Measurements from ENCODE around the gene ALG1L2. TPM values are rescaled to one million over a fixed set of nuclear protein-coding genes. Genes with fewer than 3 reads are reported as not detected.
A peak's percentile ranks its signal among the peaks of the same experiment; 100 is the strongest.
"Not testable (repeated sequence)": the region's sequence is repeated elsewhere in the genome, so short reads cannot be mapped to it uniquely, and the experiment has no call there.

ALG1L2 gene
- total RNA-seq, 4 donors from 2014 or later, result 1.3 TPM; not detected in 3

DNA sequence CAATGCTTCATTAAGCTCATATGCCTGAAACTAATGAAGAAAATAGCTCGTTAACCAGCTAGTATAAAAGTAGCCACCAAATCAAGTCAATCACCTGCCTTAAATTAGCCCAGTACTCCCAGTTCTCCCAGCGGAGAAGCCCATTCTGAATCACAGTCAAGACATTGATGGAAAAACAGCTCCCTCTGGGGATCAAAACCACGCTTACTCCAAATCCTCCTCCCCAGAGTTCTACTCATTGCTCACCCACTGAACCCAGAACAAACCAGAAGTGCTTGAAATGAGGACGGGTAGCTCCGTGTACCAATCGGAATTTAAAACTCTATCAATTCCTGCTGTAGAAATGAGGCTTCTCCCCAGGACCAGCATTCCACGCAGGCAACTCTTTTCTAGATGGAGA, 54.7 kb downstream of the ALG1L2 start:
- 78% methylated on average over 7 of the region's 7 CpGs for WGBS
- intact Hi-C loops (cut with DNase I), result not testable (repeated sequence)

DNA sequence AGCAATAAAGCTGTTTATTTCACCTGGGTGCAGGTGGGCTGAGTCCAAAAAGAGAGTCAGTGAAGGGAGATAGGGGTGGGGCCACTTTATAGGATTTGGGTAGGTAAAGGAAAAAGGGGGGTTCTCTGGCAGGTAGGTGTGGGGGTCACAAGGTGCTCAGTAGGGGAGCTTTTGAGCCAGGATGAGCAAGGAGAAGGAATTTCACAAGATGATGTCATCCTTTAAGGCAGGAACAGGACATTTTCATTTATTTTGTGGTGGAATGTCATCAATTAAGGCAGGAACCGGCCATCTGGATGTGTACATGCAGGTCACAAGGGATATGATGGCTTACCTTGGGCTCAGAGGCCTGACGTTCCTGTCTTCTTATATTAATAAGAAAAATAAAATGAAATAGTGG, 56.1 kb downstream of the ALG1L2 start:
- H3K27me3 ChIP-seq; intact Hi-C loops (cut with DNase I); H3K27ac ChIP-seq (replicated peaks in 1 of 4); H3K4me3 ChIP-seq; DNase-seq (ENCODE audit: extremely low spot score); H3K9me3 ChIP-seq; H3K36me3 ChIP-seq: not testable (repeated sequence)
- 92% methylated on average over 2 of the region's 2 CpGs for WGBS
- H3K4me1 ChIP-seq, result peaks cover 0 to 15% (median 8%) of the 10 kb centered on the region in 4 donors

More for the DNA sequence above, 54.7 kb downstream of the ALG1L2 start:
- not testable (repeated sequence) for H3K36me3 ChIP-seq; H3K27ac ChIP-seq (replicated peaks in 1 of 4); H3K9me3 ChIP-seq; H3K27me3 ChIP-seq; DNase-seq (ENCODE audit: extremely low spot score); H3K4me3 ChIP-seq
- H3K4me1 ChIP-seq, result peaks cover 0 to 10% (median 6%) of the 10 kb centered on the region in 4 donors

DNA sequence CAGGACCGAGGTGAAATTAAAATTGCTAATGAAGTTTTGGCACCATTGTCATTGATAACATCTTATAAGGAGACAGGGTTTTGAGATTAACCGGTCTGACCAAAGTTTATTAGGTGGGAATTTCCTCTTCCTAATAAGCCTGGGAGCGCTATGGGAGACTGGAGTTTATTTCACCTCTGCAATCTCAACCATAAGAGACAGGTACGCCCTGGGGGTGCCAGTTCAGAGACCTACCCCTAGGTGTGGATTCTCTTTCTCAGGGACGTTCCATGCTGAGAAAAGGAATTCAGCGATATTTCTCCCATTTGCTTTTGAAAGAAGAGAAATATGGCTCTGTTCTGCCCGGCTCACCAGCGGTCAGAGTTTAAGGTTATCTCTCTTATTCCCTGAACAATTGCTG, 57.4 kb downstream of the ALG1L2 start:
- H3K9me3 ChIP-seq; H3K27me3 ChIP-seq; DNase-seq (ENCODE audit: extremely low spot score); H3K4me3 ChIP-seq; H3K27ac ChIP-seq (replicated peaks in 1 of 4); H3K36me3 ChIP-seq; intact Hi-C loops (cut with DNase I): not testable (repeated sequence)
- H3K4me1 ChIP-seq, result peaks cover 0 to 15% (median 8%) of the 10 kb centered on the region in 4 donors
- 83% methylated on average over 7 of the region's 8 CpGs for WGBS

DNA sequence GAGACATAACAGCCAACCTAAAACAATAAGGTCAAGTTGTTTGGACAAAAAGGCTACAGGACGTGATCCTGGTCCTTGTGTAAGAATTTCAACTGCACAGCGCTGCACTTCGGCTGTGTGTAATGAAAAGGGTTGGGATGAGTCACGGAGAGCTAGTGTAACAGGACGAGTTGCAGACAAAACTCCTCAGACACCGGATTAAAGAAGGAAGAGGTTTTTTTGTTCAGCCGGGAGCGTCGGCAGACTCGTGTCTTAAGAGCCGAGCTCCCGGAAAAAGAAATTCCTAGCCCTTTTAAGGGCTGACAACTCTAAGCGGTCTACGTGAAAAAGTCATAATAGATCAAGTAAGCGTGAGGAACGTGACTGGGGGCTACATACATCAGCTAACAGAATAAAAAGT, 59.1 kb downstream of the ALG1L2 start:
- DNase-seq (ENCODE audit: extremely low spot score); H3K36me3 ChIP-seq; intact Hi-C loops (cut with DNase I); H3K27me3 ChIP-seq; H3K9me3 ChIP-seq: not testable (repeated sequence)
- Histone ChIP-seq H3K27ac (replicated peaks in 1 of 4) (peak overlapping the region; percentile 66 to 75 (median 72)), H3K4me3 (peak overlapping the region in 3 of 4 donors; percentile 4 to 13 (median 12)), H3K4me1 (peaks cover 0 to 15% (median 8%) of the 10 kb centered on the region in 4 donors)
- WGBS, result 17% methylated on average over 16 of the region's 16 CpGs
- peak; percentile 8 to 14 for TF ChIP-seq POLR2AphosphoS5 (IDR thresholded peaks at IDR 0.05)

DNA sequence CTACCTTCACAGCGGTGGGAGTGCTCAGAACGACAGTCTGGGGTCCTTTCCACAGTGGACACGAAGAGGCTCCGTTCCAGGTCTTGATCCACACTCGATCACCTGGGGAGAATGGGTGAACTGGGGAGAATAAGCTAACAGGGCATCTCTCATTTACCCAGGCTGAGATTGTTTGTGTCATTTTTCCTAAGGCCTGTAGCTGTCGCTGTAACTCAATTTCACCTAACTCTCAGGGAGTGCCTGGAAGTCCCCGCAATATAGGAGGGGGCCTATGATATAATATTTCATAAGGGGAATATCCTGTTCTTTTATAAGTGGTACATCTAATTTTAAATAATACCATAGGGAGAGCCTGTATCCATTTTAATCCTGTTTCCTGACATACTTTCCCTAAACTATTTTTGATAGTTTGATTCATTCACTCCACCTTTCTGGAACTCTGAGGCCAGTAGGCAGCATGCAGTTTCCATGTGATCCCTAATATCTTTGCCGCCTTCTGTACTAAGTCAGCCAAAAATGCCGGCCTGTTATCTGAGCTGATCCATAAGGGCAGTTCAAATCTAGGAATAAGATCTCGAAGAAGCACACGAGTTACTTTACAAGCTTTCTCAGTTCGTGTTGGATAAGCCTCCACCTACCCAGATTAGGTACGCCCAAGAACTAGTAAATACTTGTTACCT, 62.2 kb downstream of the ALG1L2 start:
- H3K9me3 ChIP-seq; intact Hi-C loops (cut with DNase I); H3K27ac ChIP-seq (replicated peaks in 1 of 4); H3K27me3 ChIP-seq; H3K4me3 ChIP-seq; H3K36me3 ChIP-seq; DNase-seq (ENCODE audit: extremely low spot score): not testable (repeated sequence)
- WGBS, result 87% methylated on average over 9 of the region's 13 CpGs
- TF ChIP-seq, protein P1, sequence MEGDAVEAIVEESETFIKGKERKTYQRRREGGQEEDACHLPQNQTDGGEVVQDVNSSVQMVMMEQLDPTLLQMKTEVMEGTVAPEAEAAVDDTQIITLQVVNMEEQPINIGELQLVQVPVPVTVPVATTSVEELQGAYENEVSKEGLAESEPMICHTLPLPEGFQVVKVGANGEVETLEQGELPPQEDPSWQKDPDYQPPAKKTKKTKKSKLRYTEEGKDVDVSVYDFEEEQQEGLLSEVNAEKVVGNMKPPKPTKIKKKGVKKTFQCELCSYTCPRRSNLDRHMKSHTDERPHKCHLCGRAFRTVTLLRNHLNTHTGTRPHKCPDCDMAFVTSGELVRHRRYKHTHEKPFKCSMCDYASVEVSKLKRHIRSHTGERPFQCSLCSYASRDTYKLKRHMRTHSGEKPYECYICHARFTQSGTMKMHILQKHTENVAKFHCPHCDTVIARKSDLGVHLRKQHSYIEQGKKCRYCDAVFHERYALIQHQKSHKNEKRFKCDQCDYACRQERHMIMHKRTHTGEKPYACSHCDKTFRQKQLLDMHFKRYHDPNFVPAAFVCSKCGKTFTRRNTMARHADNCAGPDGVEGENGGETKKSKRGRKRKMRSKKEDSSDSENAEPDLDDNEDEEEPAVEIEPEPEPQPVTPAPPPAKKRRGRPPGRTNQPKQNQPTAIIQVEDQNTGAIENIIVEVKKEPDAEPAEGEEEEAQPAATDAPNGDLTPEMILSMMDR (IDR thresholded peaks at IDR 0.05), result peak in 1 of 3 experiments; percentile 31
- peaks cover 0 to 15% (median 8%) of the 10 kb centered on the region in 4 donors for H3K4me1 ChIP-seq

DNA sequence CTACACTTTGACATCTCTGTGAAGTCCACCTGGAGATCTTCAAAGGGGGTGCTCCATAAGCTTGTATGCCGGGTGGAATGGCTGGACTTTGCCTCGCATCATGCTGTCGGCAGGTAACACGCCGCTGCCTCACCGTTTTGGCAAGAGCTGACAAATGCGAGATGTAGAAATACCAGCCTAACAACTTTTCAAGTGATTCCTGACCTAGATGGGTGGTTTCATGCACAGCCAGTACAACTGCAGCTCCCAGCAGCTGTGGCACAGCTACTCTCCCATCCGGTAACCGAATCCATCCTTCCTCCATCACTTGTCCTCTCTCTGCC, 62.7 kb downstream of the ALG1L2 start:
- H3K9me3 ChIP-seq; DNase-seq (ENCODE audit: extremely low spot score); H3K4me3 ChIP-seq; intact Hi-C loops (cut with DNase I); H3K27me3 ChIP-seq; H3K36me3 ChIP-seq; H3K27ac ChIP-seq (replicated peaks in 1 of 4): not testable (repeated sequence)
- H3K4me1 ChIP-seq, result peaks cover 0 to 15% (median 8%) of the 10 kb centered on the region in 4 donors
- WGBS, result 87% methylated on average over 4 of the region's 9 CpGs

DNA sequence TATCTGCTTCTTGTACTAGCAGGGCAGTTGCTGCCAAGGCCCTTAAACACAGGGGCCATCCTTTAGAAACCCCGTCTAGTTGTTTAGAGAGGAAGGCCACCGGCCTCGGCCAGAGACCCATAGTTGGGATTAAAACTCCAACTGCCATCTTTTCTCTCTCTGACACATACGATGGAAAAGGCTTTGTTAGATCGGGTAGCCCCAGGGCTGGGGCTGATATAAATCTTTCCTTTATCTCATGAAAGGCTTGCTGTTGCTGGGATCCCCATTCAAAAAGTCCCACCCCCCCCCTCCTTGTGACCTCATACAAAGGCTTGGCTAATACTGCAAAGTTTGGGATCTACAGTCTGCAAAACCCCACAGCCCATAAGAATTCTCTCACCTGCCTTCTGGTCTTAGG, 63.8 kb downstream of the ALG1L2 start:
- H3K9me3 ChIP-seq; DNase-seq (ENCODE audit: extremely low spot score); H3K36me3 ChIP-seq; H3K4me3 ChIP-seq; H3K27me3 ChIP-seq; H3K27ac ChIP-seq (replicated peaks in 1 of 4); intact Hi-C loops (cut with DNase I): not testable (repeated sequence)
- peaks cover 0 to 14% (median 8%) of the 10 kb centered on the region in 4 donors for H3K4me1 ChIP-seq
- 96% methylated on average over 5 of the region's 5 CpGs for WGBS

DNA sequence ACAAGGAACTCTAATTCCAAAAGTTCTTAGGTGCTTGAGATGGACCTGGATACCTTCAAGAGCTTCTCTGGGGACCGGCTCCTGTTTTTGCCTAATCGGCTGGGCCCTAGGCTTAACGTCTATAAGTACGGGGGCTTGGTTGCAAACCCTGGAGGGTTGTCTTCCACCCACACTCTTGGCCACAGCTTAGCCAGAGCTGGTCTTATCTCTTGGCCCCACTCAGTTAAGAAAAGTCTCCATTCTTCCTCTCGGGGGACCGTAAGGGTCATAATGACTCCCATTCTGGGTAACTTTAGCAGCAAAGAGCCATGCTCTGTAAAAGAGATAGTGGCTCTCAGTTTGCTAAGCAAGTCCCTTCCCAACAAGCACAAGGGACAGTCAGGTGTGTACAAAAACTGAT, 64.8 kb downstream of the ALG1L2 start:
- WGBS, result 62% methylated on average over 2 of the region's 6 CpGs

More for the DNA sequence above, 64.8 kb downstream of the ALG1L2 start:
- H3K4me3 ChIP-seq; H3K27ac ChIP-seq (replicated peaks in 1 of 4); DNase-seq (ENCODE audit: extremely low spot score); H3K27me3 ChIP-seq; H3K4me1 ChIP-seq; intact Hi-C loops (cut with DNase I); H3K36me3 ChIP-seq; H3K9me3 ChIP-seq: not testable (repeated sequence)

Other genes with a start within 250 kb of the ALG1L2 start
- gene TMCC1, start 188.1 kb upstream of the ALG1L2 start, total RNA-seq, result 10 to 100 TPM; 24.5 to 36.2 (median 28.9) TPM
- under 1 TPM in 1 of 4 donors, not detected in 3; 0.33 TPM for gene TRH, start 107.1 kb upstream of the ALG1L2 start, total RNA-seq

All from esophagus muscularis mucosa (tissue), 4 donors.